Large intestine (tissue), 3 donors: ENCODE data around the gene C2CD3. TPM values are rescaled to one million over a fixed set of nuclear protein-coding genes. Genes with fewer than 3 reads are reported as not detected.
"Not testable (repeated sequence)": the region's sequence is repeated elsewhere in the genome, so short reads cannot be mapped to it uniquely, and the experiment has no call there.

Experiments used
- DNase-seq, 2 donors: peaks; one replicate each; pipeline versions ENCODE4 v3.0.0 to v3.0.0-alpha.2; 2013
- H3K27ac ChIP-seq: one replicate; pipeline ENCODE4 v1.5.1; 2013; ENCODE audit warnings: low read length
- H3K27me3 ChIP-seq: 2 replicates; pipeline ENCODE4 v1.6.1; 2013; ENCODE audit warnings: low read length; ENCODE audit not compliant: control insufficient read depth, insufficient read depth
- H3K36me3 ChIP-seq: 2 replicates; pipeline ENCODE4 v1.6.1; 2013; ENCODE audit warnings: low read length; ENCODE audit not compliant: control insufficient read depth, insufficient read depth
- H3K4me1 ChIP-seq: one replicate; pipeline ENCODE4 v1.6.1; 2013; ENCODE audit warnings: low read length; ENCODE audit not compliant: control insufficient read depth, insufficient read depth
- H3K4me3 ChIP-seq: one replicate; pipeline ENCODE4 v1.5.1; 2013; ENCODE audit warnings: low read length
- H3K9me3 ChIP-seq: one replicate; pipeline ENCODE4 v1.6.1; 2013; ENCODE audit warnings: mild to moderate bottlenecking, low read depth, low read length, moderate library complexity; ENCODE audit not compliant: control insufficient read depth
- WGBS: methylation state at CpG from one replicate; pipeline ENCODE4 v1.1.5; 2013; ENCODE audit warnings: low lambda C conversion rate; ENCODE audit not compliant: insufficient coverage; 5-methylcytosine and 5-hydroxymethylcytosine counted together
- polyA plus RNA-seq: library from polyadenylated mRNA; unstranded; fragments of 120-200 nt; gene quantifications from one replicate; pipeline ENCODE4 v1.2.1, GENCODE V29; 2013

C2CD3 gene
- polyA plus RNA-seq, 1 donor, result 12.3 TPM

- no peaks in the 10 kb centered on the region for H3K36me3 ChIP-seq
- H3K27me3 ChIP-seq, result no peaks in the 10 kb centered on the region
- no peak for DNase-seq
- no peaks in the 10 kb centered on the region for H3K9me3 ChIP-seq
- WGBS, result 86% methylated on average over 1 of the region's 2 CpGs
- H3K4me1 ChIP-seq, result no peaks in the 10 kb centered on the region
- H3K4me3 ChIP-seq, result no peak overlapping the region
- H3K27ac ChIP-seq, result no peak overlapping the region
Observed at GRCh38 chr11:73995731-73996130, 175.1 kb downstream of the C2CD3 start.

DNA sequence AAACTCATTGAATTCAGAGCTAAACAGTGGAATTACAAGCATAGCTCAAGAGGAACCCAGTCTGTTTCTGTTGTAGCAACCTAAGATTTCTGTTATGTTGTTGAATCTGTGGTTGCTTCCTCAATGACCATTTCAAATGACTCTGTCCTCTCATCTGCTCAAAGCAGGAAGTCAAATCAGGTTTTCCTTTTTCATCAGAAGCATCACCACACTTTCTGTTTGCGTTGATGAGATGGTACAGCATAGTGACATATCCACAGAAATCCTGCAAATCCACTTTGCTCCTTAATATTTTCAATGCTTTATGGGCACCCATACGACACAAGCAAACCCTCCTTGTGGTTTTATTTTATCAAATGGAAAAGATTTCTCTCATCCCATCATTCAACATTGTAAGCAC, 175.6 kb downstream of the C2CD3 start:
- Histone ChIP-seq H3K36me3 (no peaks in the 10 kb centered on the region), H3K9me3 (no peaks in the 10 kb centered on the region), H3K27me3 (no peaks in the 10 kb centered on the region), H3K4me1 (no peaks in the 10 kb centered on the region), H3K4me3 (no peak overlapping the region), H3K27ac (no peak overlapping the region)
- WGBS, result 100% methylated on average over 1 of the region's 2 CpGs
- DNase-seq, result peak in 1 of 2 donors; percentile 31

DNA sequence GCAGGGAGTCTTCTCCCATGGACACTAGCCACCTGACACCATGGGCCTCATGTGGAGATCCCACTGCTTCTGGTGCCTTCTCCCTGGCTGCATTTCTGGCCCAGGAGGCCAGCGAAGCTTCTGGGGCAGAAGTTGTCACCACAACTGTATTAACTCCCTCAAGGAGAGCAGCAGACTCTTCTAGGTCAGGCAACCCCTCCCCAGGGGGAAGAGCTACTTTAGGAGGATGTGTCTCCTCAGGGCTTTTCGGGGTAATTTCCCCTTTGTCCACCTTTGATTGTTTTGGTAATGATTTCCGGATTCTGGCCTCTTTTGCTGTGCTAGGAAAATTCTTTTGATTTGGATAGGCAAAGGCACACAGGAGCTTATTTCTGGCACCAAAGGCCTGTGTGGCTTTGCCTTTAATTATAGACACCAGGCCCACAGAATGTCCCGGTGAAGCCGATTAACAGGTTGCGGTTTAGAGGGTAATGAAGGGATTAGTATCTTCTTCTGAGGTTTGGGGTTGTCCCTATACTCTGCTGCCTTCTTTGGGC, 179.3 kb downstream of the C2CD3 start:
- no peak overlapping the region for H3K4me3 ChIP-seq
- 100% methylated on average over 1 of the region's 6 CpGs for WGBS
- H3K4me1 ChIP-seq, result no peaks in the 10 kb centered on the region
- no peak overlapping the region for H3K27ac ChIP-seq
- no peaks in the 10 kb centered on the region for H3K27me3 ChIP-seq
- H3K9me3 ChIP-seq, result no peaks in the 10 kb centered on the region
- no peaks in the 10 kb centered on the region for H3K36me3 ChIP-seq
- DNase-seq, result no peak

DNA sequence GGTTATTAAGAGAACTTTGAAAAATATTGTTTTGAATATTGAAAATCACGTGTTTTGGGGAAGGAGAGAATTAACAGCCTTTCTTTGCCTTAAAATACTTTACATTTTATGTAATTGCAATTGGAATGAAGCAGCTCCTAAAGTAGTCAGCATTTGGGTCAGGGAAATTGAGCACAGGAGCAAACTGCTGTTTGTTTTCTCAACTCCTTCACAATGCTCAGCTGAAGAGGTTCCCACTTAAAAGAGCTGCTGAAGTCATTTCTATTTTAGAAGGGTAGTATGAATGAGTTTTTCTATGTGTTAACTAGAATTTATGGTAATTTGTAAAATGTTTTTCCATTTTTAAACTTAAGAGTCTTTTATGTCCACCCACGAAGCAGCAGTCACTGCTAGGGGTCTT, 180.1 kb downstream of the C2CD3 start:
- Histone ChIP-seq H3K36me3 (no peaks in the 10 kb centered on the region), H3K27me3 (no peaks in the 10 kb centered on the region), H3K27ac (no peak overlapping the region), H3K4me1 (no peaks in the 10 kb centered on the region), H3K4me3 (no peak overlapping the region), H3K9me3 (no peaks in the 10 kb centered on the region)
- 100% methylated on average over 1 of the region's 2 CpGs for WGBS
- DNase-seq, result no peak

DNA sequence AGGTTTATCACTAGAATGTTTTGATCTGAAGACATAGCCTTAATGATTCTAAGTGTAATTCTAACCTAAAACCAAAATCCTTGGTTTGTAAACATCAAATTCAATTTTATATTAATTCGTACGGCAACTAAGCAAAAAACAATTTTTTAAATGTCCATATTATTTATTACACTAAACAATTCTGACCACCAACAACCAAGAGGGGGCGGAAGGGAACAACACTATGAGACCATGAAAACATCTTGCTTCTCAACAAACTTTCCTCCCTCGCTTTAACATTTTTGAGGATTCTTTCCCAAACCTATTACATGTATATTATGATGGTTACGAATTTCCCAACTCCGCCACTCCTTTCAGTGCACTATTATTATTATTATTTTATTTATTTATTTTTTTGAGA, 181.6 kb downstream of the C2CD3 start:
- DNase-seq, result no peak
- WGBS, result 88% methylated on average over 4 of the region's 6 CpGs
- Histone ChIP-seq H3K9me3 (no peaks in the 10 kb centered on the region), H3K27ac (no peak overlapping the region), H3K4me3 (no peak overlapping the region), H3K4me1 (no peaks in the 10 kb centered on the region), H3K27me3 (no peaks in the 10 kb centered on the region), H3K36me3 (no peaks in the 10 kb centered on the region)

- Histone ChIP-seq H3K4me1 (peaks cover 6% of the 10 kb centered on the region), H3K27ac (no peak overlapping the region), H3K4me3 (no peak overlapping the region), H3K36me3 (no peaks in the 10 kb centered on the region), H3K9me3 (no peaks in the 10 kb centered on the region), H3K27me3 (no peaks in the 10 kb centered on the region)
- 100% methylated on average over 2 of the region's 7 CpGs for WGBS
- DNase-seq, result no peak
Observed at GRCh38 chr11:73988227-73988626, 182.6 kb downstream of the C2CD3 start.

DNA sequence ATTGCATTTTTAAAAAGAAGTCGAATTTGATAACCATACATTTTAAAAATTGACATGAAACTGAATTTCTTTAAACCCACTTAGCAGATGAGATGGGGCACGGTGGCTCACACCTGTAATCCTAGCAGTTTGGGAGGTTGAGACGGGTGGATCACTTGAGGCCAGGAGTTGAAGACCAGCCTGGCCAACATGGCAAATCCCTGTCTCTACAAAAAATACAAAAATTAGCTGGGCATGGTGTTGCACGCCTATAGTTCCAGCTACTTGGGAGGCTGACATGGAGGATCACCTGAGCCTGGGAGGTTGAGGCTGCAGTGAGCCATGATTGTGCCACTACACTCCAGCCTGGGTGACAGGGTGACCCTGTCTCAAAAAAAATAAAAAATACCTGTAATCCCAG, 185.1 kb downstream of the C2CD3 start:
- WGBS, result 100% methylated on average over 1 of the region's 4 CpGs
- H3K4me3 ChIP-seq, H3K9me3 ChIP-seq, H3K27me3 ChIP-seq, DNase-seq, H3K27ac ChIP-seq, H3K36me3 ChIP-seq: not testable (repeated sequence)
- peaks cover 13% of the 10 kb centered on the region for H3K4me1 ChIP-seq

DNA sequence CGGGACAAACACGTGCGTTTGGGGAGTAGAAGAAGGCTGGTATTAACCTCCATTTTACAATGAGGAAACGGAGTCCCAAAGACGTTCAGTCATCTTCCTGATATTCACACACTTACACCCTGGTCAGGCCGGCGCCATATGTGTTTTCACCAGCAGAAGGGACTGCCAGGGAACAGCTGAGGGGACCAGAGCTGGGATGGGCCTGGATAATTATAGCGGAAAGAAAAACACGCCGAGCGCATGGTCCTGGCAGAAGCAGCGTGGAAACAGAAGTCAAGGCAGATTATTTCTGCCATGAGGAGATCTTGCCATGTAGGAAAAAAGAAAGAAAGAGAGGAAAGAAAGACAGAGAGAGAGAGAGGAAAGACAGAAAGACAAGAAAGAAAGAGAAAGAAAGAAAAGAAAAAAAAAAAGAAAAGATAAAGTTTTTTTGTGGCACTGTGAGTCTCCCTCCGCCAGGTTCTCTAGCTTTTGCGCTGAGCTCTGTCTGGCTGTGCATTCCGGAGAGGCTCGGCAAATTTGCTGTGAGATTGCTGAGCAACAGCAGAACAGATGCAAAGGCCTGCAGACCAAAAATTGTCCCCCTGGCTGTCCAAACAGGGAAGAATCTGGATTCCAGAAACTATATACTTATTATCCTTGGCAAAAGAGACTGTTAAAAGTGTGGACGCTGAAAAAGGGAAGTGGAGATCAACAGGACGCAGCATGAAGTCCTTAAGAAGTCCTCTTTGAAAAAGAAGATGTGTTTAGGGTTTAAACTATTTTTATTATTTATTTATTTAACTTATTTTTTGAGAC, 186.9 kb downstream of the C2CD3 start:
- DNase-seq, result no peak
- peak overlapping the region; percentile 81 for H3K4me3 ChIP-seq
- peaks cover 23% of the 10 kb centered on the region for H3K4me1 ChIP-seq
- 78% methylated on average over 8 of the region's 18 CpGs for WGBS
- peak overlapping the region; percentile 92 for H3K27ac ChIP-seq
- H3K36me3 ChIP-seq, result peaks cover 5% of the 10 kb centered on the region
- no peaks in the 10 kb centered on the region for H3K9me3 ChIP-seq
- no peaks in the 10 kb centered on the region for H3K27me3 ChIP-seq

DNA sequence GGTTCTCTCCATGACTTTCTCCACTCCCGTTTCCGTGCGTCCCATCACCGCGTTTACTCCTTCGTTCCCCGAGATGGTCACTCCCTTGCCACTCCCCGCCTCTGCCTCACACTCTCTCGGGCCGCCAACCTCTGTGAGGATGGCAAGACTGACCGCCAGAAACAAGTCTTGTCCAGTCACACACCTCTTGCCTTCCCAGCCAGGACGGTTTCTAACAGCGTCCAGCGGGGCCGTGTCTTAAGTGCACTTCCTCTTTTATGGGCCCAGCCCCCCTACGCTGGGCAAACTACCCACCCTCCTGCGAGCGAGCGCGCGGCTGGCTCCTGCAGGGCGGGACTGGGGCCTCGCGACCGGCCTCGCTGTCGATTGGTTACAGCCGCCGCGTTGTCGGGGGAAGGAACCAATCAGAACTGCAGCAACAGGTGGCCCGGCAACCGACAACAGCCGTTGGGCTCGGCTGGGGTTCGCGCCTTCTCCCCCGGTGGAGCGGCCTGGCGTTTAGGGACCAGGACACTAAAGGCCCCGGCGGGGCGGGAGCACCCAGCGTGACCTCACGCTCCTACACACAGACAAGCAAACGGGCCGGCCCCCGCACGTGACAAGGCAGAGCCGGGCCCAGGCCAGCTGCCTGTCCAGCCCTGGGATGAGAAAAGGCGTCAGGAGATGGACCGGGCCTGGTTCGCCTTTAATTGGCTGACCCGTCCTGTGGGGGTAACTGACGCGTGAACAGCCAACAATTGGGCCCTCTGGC, 187.6 kb downstream of the C2CD3 start:
- Histone ChIP-seq H3K4me3 (peak overlapping the region; percentile 81), H3K9me3 (no peaks in the 10 kb centered on the region), H3K27me3 (no peaks in the 10 kb centered on the region), H3K27ac (peak overlapping the region; percentile 92), H3K36me3 (peaks cover 13% of the 10 kb centered on the region), H3K4me1 (peaks cover 23% of the 10 kb centered on the region)
- peak; percentile 92 to 95 for DNase-seq
- no CpG with 5 or more reads among the region's 56 CpGs for WGBS

GRCh38 chr11:73982595-73982989, 188.2 kb downstream of the C2CD3 start, which contains the start of gene UCP2:
Gene UCP2, minus strand, starts transcription at chr11:73982843. Its CDS starts 4,465 bp downstream, at chr11:73978378.
- DNase-seq, result peak in 1 of 2 donors; percentile 68
- Histone ChIP-seq H3K27me3 (no peaks in the 10 kb centered on the region), H3K36me3 (peaks cover 18% of the 10 kb centered on the region), H3K27ac (peak within 1 kb of the TSS; percentile 92), H3K4me3 (peak within 1 kb of the TSS; percentile 81), H3K9me3 (no peaks in the 10 kb centered on the region), H3K4me1 (peaks cover 23% of the 10 kb centered on the region)
- 0% methylated on average over 4 of the region's 43 CpGs for WGBS
